ENCODE results near the gene PCF11.

PCF11 gene

GRCh38 chr11:83118814-83119213 is 38.1 kb upstream of the PCF11 start:
- no peak for TF ChIP-seq RAD21 (IDR thresholded peaks at IDR 0.05; ENCODE audit: low read depth)
- no peak for TF ChIP-seq REST (IDR thresholded peaks at IDR 0.05; ENCODE audit: low read depth)
- no peak for TF ChIP-seq TCF12 (IDR thresholded peaks at IDR 0.05; ENCODE audit: low read depth)
- TF ChIP-seq YY1 (IDR thresholded peaks at IDR 0.05; ENCODE audit: low read depth), result no peak
- TF ChIP-seq FOXM1 (IDR thresholded peaks at IDR 0.05; ENCODE audit: borderline replicate concordance, low read depth), result no peak
- TF ChIP-seq TEAD4 (IDR thresholded peaks at IDR 0.05), result no peak
- no peak for TF ChIP-seq TAF1 (IDR thresholded peaks at IDR 0.05; ENCODE audit: low read depth)
- no peak for TF ChIP-seq MAX (IDR thresholded peaks at IDR 0.05)
- no peak for TF ChIP-seq NFIC (IDR thresholded peaks at IDR 0.05)
- no peak for TF ChIP-seq EP300 (IDR thresholded peaks at IDR 0.05; ENCODE audit: borderline replicate concordance)
- no peak for TF ChIP-seq ZBTB7A (IDR thresholded peaks at IDR 0.05; ENCODE audit: low read depth)
- no peak for TF ChIP-seq CEBPB (IDR thresholded peaks at IDR 0.05)
- no peak for TF ChIP-seq USF1 (IDR thresholded peaks at IDR 0.05)
- TF ChIP-seq CREB1 (IDR thresholded peaks at IDR 0.05; ENCODE audit: low read depth), result no peak
- no peak for TF ChIP-seq EGR1 (IDR thresholded peaks at IDR 0.05)

GRCh38 chr11:83119216-83119615 is 37.7 kb upstream of the PCF11 start:
- TF ChIP-seq EP300 (IDR thresholded peaks at IDR 0.05; ENCODE audit: borderline replicate concordance) (no peak), EGR1 (IDR thresholded peaks at IDR 0.05) (no peak), FOXM1 (IDR thresholded peaks at IDR 0.05; ENCODE audit: borderline replicate concordance, low read depth) (no peak), REST (IDR thresholded peaks at IDR 0.05; ENCODE audit: low read depth) (no peak), CEBPB (IDR thresholded peaks at IDR 0.05) (no peak), TAF1 (IDR thresholded peaks at IDR 0.05; ENCODE audit: low read depth) (no peak), ZBTB7A (IDR thresholded peaks at IDR 0.05; ENCODE audit: low read depth) (no peak), CREB1 (IDR thresholded peaks at IDR 0.05; ENCODE audit: low read depth) (no peak), RAD21 (IDR thresholded peaks at IDR 0.05; ENCODE audit: low read depth) (no peak), YY1 (IDR thresholded peaks at IDR 0.05; ENCODE audit: low read depth) (no peak), NFIC (IDR thresholded peaks at IDR 0.05) (no peak), USF1 (IDR thresholded peaks at IDR 0.05) (no peak)

- TF ChIP-seq RAD21 (IDR thresholded peaks at IDR 0.05; ENCODE audit: low read depth), result no peak
- TF ChIP-seq TCF12 (IDR thresholded peaks at IDR 0.05; ENCODE audit: low read depth), result no peak
- no peak for TF ChIP-seq CREB1 (IDR thresholded peaks at IDR 0.05; ENCODE audit: low read depth)
- no peak for TF ChIP-seq ZBTB7A (IDR thresholded peaks at IDR 0.05; ENCODE audit: low read depth)
Measured at GRCh38 chr11:83120327-83120726, 36.6 kb upstream of the PCF11 start.

- TF ChIP-seq CEBPB (IDR thresholded peaks at IDR 0.05) (no peak), TCF12 (IDR thresholded peaks at IDR 0.05; ENCODE audit: low read depth) (no peak), REST (IDR thresholded peaks at IDR 0.05; ENCODE audit: low read depth) (no peak), NFIC (IDR thresholded peaks at IDR 0.05) (no peak), CREB1 (IDR thresholded peaks at IDR 0.05; ENCODE audit: low read depth) (no peak), USF1 (IDR thresholded peaks at IDR 0.05) (no peak)
Measured at GRCh38 chr11:83122050-83122449, 34.9 kb upstream of the PCF11 start.

- no peak for TF ChIP-seq TCF12 (IDR thresholded peaks at IDR 0.05; ENCODE audit: low read depth)
- TF ChIP-seq EP300 (IDR thresholded peaks at IDR 0.05; ENCODE audit: borderline replicate concordance), result no peak
- no peak for TF ChIP-seq ZBTB7A (IDR thresholded peaks at IDR 0.05; ENCODE audit: low read depth)
- TF ChIP-seq TAF1 (IDR thresholded peaks at IDR 0.05; ENCODE audit: low read depth), result no peak
- TF ChIP-seq YY1 (IDR thresholded peaks at IDR 0.05; ENCODE audit: low read depth), result no peak
- no peak for TF ChIP-seq CEBPB (IDR thresholded peaks at IDR 0.05)
- no peak for TF ChIP-seq USF1 (IDR thresholded peaks at IDR 0.05)
- TF ChIP-seq TEAD4 (IDR thresholded peaks at IDR 0.05), result no peak
- no peak for TF ChIP-seq MAX (IDR thresholded peaks at IDR 0.05)
- no peak for TF ChIP-seq EGR1 (IDR thresholded peaks at IDR 0.05)
- no peak for TF ChIP-seq REST (IDR thresholded peaks at IDR 0.05; ENCODE audit: low read depth)
- no peak for TF ChIP-seq FOXM1 (IDR thresholded peaks at IDR 0.05; ENCODE audit: borderline replicate concordance, low read depth)
- no peak for TF ChIP-seq NFIC (IDR thresholded peaks at IDR 0.05)
- no peak for TF ChIP-seq CREB1 (IDR thresholded peaks at IDR 0.05; ENCODE audit: low read depth)
- TF ChIP-seq RAD21 (IDR thresholded peaks at IDR 0.05; ENCODE audit: low read depth), result no peak
Measured at GRCh38 chr11:83122766-83123165, 34.2 kb upstream of the PCF11 start.
